Dermis blood vessel endothelial cell (primary cell): ENCODE results near the gene PPARG. TPM values are rescaled to one million over a fixed set of nuclear protein-coding genes. Genes with fewer than 3 reads are reported as not detected.
A peak's percentile ranks its signal among the peaks of the same experiment; 100 is the strongest.
"Not testable (repeated sequence)": the region's sequence is repeated elsewhere in the genome, so short reads cannot be mapped to it uniquely, and the experiment has no call there.

Experiments used
- DNase-seq: peaks from one replicate; pipeline ENCODE4 v3.0.0; 2010
- total RNA-seq: library from RNA; depleted of rRNA; stranded (reverse); fragments of >200 nt; gene quantifications from 2 replicates; pipeline ENCODE4 v1.2.3, GENCODE V29; 2014

The PPARG gene
- total RNA-seq, 1 donor from 2014 or later = 69.4 TPM

DNA sequence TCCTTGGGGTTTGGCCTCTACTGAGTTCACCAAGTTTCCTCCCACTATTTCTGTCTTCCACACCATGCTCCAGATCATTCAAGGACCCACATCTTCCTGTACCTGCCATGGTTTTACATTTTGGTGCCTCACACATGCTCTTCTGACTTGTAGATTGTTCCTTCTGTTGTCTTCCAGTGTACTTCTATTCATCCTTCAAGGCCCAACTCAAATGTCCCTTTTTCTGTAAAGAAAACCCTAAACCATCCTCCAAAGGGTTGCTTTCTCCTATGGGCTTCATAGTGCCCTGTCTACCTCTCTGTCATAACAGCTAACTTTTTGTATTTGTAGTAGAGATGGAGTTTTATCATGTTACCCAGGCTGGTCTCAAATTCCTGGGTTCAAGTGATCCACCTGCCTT is 175.3 kb downstream of the PPARG start:
- DNase-seq = no peak

- no peak for DNase-seq
Observed at GRCh38 chr3:12465151-12465835, 176.4 kb downstream of the PPARG start.

DNA sequence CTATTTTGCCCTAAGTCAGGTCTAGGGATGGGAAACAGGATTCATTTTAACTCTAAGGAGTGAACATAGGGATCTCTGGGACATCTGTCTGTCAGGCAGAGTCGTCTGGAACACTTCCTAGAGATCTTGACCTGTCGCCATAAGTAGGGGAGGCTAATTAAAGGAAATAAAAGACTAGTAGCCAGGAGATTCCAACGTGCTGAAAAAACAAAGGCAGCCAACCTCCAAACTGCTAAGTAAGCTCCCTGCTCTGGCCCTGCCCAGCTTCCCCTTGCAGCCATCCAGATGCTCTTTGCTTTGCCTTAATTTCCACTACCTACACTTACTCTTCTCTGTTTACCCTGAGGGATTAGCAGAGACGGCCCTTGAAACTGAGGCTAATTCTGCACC is 177.0 kb downstream of the PPARG start:
- DNase-seq = no peak

DNA sequence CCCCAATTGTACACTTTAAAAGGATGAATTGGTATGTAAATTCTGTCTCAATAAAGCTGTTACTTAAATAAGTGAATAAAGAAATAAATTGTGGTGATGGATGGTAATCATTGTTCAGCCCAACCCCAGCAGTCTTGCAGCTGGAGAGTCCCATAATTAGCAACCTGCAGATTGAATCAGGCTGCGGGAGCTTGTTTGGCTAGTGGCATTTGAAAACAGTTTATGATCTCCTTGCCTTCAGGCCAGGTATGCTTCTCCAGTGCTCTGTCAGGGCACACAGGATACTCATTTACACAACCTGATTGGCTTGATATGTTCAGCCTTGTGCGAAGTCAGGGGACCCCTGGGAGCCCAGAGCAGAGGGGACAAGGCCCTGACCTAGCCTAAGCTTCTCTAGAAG is 178.9 kb downstream of the PPARG start:
- no peak for DNase-seq

- DNase-seq = no peak
Observed at GRCh38 chr3:12468276-12468675, 179.4 kb downstream of the PPARG start.

GRCh38 chr3:12468757-12469156 is 179.9 kb downstream of the PPARG start:
- no peak for DNase-seq

GRCh38 chr3:12469222-12469621 is 180.4 kb downstream of the PPARG start:
- DNase-seq = not testable (repeated sequence)

GRCh38 chr3:12470111-12470510 is 181.2 kb downstream of the PPARG start:
- DNase-seq = no peak

DNA sequence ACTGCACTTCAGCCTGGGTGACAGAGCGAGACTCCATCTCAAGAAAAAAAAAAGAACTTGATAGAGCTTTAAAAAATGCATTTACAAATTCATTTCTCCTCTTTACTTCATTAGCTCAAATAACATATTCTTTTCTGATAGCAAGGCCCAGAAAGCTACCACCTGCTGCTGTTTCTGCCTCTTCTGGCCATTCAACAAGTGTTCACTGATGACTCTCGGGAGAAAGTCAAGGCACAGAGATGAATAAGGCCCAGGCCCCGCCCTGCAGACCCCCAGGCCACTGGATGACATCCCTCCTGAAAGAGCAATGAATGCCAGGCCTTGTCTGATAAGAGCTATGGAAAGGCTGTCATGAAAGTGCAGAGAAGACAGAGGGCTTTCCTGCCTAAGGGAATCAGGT is 181.8 kb downstream of the PPARG start:
- no peak for DNase-seq

DNA sequence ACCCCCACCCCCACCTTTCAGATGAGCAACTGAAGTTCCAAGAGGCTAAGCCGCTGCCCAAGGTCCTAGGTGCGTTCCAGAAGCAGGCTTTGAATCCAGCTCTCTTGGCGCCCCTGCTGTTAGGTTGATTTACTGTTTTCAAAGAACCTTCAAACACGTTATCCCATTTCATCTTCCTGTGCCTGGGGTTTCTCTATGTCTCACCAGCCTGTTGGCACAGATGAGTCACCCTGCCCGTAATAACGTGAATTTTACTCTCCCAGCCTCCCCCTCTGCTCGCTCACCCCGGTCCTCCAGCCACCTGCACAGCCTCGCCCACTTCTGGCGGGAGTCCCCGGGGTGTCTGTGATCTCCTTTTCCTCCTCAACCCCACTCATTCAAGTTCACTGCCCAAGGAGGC is 182.4 kb downstream of the PPARG start:
- peak; percentile 28 for DNase-seq

DNA sequence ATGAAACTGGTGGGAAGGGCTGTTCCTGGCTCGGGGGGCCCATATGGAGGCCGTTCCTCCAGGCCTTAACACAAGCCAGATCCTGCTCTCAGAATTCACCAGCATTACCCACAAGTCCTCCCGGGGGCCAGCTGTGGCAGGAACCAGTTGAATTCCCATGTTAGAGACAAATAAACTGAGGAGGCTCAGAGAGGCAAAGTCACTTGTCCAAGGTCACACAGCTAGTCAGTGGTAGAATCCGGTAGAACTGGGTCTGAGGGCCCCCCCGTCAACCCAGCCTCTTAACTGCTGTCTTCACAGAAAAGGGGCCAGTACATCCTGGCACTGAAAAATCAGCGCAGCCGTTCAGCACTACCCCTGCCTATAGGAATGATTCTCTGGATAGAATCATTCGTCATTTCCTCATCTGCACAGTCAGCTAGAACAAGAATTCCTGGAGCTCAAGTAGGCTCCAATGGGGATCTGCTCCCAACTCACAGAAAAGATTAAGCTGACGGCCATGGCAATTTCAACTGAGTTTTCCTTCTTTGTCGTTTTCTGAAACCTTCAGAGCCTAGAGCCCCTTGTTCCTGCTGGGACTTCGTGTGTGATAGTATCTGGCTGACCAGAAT is 183.2 kb downstream of the PPARG start:
- DNase-seq = no peak

GRCh38 chr3:12472796-12473195 is 183.9 kb downstream of the PPARG start:
- no peak for DNase-seq

DNA sequence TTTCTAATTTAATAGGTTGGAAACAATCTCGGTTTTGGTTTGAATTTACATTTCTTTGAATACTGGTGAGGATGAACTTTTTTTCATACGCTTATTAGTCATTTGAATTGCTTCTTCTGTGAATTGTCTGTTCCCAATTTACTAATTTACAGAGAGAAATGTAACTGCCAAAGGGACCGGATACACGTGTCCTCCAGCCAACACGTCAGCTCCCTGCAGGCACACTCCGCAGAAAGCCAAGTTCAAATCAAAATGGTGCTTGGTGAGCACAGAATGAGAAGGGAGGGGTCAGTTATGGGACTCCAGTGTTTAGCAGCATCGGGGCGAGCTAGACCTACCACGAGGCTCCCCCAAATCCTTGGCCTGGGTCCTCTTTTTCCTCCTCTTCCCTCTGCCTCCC is 184.6 kb downstream of the PPARG start:
- no peak for DNase-seq

DNA sequence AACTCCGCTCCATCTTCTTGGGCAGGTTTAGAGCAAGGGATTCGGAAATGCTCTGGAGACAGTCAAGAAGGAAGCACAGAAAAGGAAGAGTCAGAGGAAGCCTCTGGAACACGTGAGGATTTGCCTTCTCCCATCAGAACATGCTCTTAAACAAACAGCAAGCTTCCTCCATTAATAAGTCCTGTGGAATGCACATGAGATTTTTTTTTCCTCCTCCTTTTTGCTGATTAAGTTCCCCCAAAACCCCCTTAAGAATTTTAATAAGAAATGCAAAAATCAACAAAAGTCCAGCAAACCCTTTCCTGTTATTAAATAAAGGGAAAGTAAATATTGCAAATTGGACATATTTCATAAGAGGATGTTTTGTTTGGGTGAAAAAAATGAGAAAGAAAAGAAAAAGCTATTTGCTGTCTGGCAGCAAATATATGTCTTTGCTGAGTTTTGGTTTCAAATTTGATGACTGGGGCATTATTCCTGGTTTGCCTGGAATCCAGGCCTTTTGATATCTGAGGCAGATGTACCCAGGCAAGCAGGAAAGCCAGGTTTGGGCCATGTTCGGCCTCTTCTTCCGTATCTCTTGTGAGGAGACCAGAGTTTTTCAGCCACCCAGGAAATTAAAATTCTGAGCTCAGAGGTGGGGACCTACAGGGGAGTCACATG is 187.5 kb downstream of the PPARG start:
- DNase-seq = peak; percentile 59

DNA sequence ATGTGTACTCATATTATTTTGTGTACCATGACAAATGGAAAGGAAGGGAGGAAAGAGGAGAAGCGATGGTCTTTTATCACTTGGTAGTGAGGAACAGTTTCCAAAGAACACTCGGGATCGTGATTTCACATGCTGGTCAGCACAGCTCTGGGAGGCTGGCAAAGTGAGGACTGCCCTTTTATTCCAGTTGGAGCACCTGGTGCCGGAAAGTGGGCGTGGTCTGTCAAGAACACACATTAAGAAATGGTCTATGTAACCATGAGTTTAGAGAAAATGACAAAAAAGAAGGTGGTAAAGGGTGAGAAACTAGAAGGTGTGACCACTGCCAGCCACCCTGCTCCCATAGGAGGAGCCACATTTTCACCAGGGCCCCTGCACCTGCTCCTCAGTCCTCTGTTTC is 188.4 kb downstream of the PPARG start:
- no peak for DNase-seq

GRCh38 chr3:12478326-12478725 is 189.5 kb downstream of the PPARG start:
- DNase-seq = no peak

- not testable (repeated sequence) for DNase-seq
Observed at GRCh38 chr3:12479198-12479597, 190.3 kb downstream of the PPARG start.

DNA sequence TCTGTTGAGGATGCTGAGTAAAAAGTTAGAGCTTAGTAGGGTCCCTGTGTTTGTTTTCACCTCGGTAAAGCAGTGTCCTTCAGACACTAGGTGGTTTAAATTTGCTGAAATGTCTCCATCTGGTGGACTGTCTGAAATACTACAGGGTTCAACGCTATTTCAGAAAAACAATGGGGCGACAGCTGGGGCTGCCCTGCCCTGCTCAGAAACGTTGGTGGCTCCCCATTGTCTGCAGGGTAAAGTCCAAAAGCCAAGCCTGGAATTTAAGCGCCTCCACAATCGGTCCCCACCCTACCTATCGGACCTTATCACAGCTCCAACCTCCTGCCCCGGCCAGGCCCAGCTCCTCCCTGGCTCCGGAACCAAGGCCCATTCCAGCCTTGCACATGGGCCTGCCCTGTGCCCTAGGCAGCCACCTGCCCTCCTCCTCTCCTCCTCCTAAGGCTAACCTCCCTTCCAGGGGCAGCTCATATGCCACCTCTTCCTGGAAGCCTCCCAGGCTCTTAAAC is 191.1 kb downstream of the PPARG start:
- peak; percentile 75 for DNase-seq

GRCh38 chr3:12483410-12483809 is 194.5 kb downstream of the PPARG start:
- peak; percentile 16 for DNase-seq

DNA sequence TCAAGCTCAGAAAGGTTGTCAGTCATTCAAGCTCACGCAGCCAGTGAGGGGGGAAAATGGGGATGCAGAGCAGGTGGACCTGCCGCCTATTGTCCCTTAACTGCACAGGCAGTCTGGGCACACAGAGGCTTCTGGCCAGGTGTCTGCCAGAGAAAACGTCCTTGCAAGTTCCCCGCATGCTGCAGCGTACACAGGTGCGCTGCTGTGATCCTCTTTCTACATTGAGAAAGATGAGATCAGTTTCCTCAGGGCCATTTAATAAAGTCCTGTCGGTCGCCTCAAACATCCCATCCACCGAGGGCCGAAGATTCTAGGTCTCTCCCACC is 195.0 kb downstream of the PPARG start:
- no peak for DNase-seq
